HCT116 (cell line): ENCODE data around the gene HSPG2. TPM values are rescaled to one million over a fixed set of nuclear protein-coding genes. Genes with fewer than 3 reads are reported as not detected.

ENCODE experiments used
- ATAC-seq: fragments of 200-7000 bp; cut with Tn5 transposase; 2 replicates; pipeline ENCODE4 v1.9.1; 2020; ENCODE audit warnings: mild to moderate bottlenecking, moderate library complexity
- BruUV-seq: library from RNA; stranded (reverse); fragments of 400-500 nt; replicated peaks from 2 replicates; lab custom pipeline; 2021; lab: Mats Ljungman, UMichigan
- CTCF ChIA-PET: fragments of 300-600 bp; sonication (Branson Sonifier 250); formaldehyde crosslinking; loops from one replicate; lab custom pipeline; 2021; ENCODE audit warnings: antibody characterized with exemption; lab: Charles Lee
- POLR2A ChIA-PET: fragments of 300-600, 350-600 bp; sonication (Branson Sonifier 250); formaldehyde crosslinking; loops from one replicate; lab custom pipeline; 2021; ENCODE audit warnings: antibody characterized with exemption; lab: Charles Lee
- RAD21 ChIA-PET, 2 experiments: fragments of 300-600 bp; sonication (Branson Sonifier 250); formaldehyde crosslinking; loops; one replicate each; lab custom pipeline; 2023; ENCODE audit warnings: low total read pairs in 2 of 2; ENCODE audit not compliant: uncharacterized antibody in 2 of 2, unreplicated experiment in 2 of 2, low non-redundant PET in 1 of 2; lab: Charles Lee
- DNase-seq: peaks from one replicate; pipeline ENCODE4 v3.0.0-alpha.2; 2010; ENCODE audit warnings: low read depth, low spot score
- H2AFZ ChIP-seq: fragments of 200-600 bp; shearing (Covaris generic), sonication (generic); 2 replicates; pipeline ENCODE4 v1.6.1; 2017; ENCODE audit warnings: low read depth, mixed run types, mixed read lengths, antibody characterized with exemption, low read length; ENCODE audit not compliant: poor library complexity, severe bottlenecking
- H3K27ac ChIP-seq: 2 replicates; pipeline ENCODE4 v1.5.1; 2012; ENCODE audit warnings: low read depth, low read length
- H3K27me3 ChIP-seq: fragments of 200-600 bp; sonication (generic); 2 replicates; pipeline ENCODE4 v1.6.1; 2016; ENCODE audit warnings: mixed run types, low read length, mixed read lengths; ENCODE audit not compliant: insufficient read depth
- H3K36me3 ChIP-seq, 2 experiments: fragments of 200-500 bp in 1 of 2; fragments of 200-600 bp in 1 of 2; sonication (Bioruptor generic) in 1 of 2; sonication (generic) in 1 of 2; 2 replicates each; pipeline versions ENCODE4 v1.5.1 to v1.6.1; 2014 to 2016; ENCODE audit warnings: low read length in 2 of 2, inconsistent platforms in 1 of 2, mixed read lengths in 1 of 2, mixed run types in 1 of 2; ENCODE audit not compliant: insufficient read depth in 2 of 2, control insufficient read depth in 1 of 2
- H3K4me1 ChIP-seq, 2 experiments: fragments of 200-600 bp in 1 of 2; sonication (generic) in 1 of 2; 2 replicates each; pipeline versions ENCODE4 v1.5.1 to v1.6.1; 2012 to 2017; ENCODE audit warnings: low read length in 2 of 2, inconsistent platforms in 1 of 2, mild to moderate bottlenecking in 1 of 2, mixed read lengths in 1 of 2, mixed run types in 1 of 2, moderate library complexity in 1 of 2; ENCODE audit not compliant: insufficient read depth in 2 of 2, control insufficient read depth in 1 of 2
- H3K4me2 ChIP-seq: fragments of 200-600 bp; sonication (generic); 2 replicates; pipeline ENCODE4 v1.6.1; 2017; ENCODE audit warnings: mixed run types, low read length, mixed read lengths
- H3K4me3 ChIP-seq, 2 experiments: fragments of 200-600 bp in 1 of 2; sonication (generic) in 1 of 2; replicated peaks in 1 of 2; 2 replicates each; pipeline ENCODE4 v1.5.1; 2011 to 2016; ENCODE audit warnings: low read length in 2 of 2, control low read depth in 1 of 2, low read depth in 1 of 2, mild to moderate bottlenecking in 1 of 2, mixed read lengths in 1 of 2, mixed run types in 1 of 2
- H3K79me2 ChIP-seq: fragments of 200-600 bp; sonication (generic); 2 replicates; pipeline ENCODE4 v1.6.1; 2017; ENCODE audit warnings: mild to moderate bottlenecking, mixed run types, low read length, moderate library complexity, mixed read lengths; ENCODE audit not compliant: insufficient read depth
- H3K9ac ChIP-seq: fragments of 200-600 bp; sonication (generic); 2 replicates; pipeline ENCODE4 v1.6.1; 2016; ENCODE audit warnings: low read length, mixed read lengths
- H3K9me2 ChIP-seq: fragments of 200-600 bp; sonication (generic), shearing (Covaris generic); 2 replicates; pipeline ENCODE4 v1.6.1; 2017; ENCODE audit warnings: mixed run types, mild to moderate bottlenecking, moderate library complexity; ENCODE audit not compliant: insufficient read depth
- H3K9me3 ChIP-seq, 2 experiments: fragments of 200-500 bp in 1 of 2; fragments of 200-600 bp in 1 of 2; sonication (Bioruptor generic) in 1 of 2; sonication (generic) in 1 of 2; 2 replicates each; pipeline ENCODE4 v1.6.1; 2014 to 2017; ENCODE audit warnings: low read length in 2 of 2, mixed read lengths in 2 of 2, inconsistent platforms in 1 of 2, low read depth in 1 of 2, mild to moderate bottlenecking in 1 of 2, mixed run types in 1 of 2, moderate library complexity in 1 of 2; ENCODE audit not compliant: control insufficient read depth in 1 of 2, insufficient read depth in 1 of 2
- H4K20me1 ChIP-seq: fragments of 200-600 bp; sonication (generic), shearing (Covaris generic); 2 replicates; pipeline ENCODE4 v1.6.1; 2017; ENCODE audit warnings: mixed run types, mild to moderate bottlenecking, moderate library complexity; ENCODE audit not compliant: insufficient read depth
- ATF3 ChIP-seq: IDR thresholded peaks from 2 replicates; pipeline ENCODE4 v1.6.1; 2012
- FOSL1 ChIP-seq: IDR thresholded peaks from 2 replicates; pipeline ENCODE4 v1.6.1; 2012; ENCODE audit warnings: low read depth
- JUND ChIP-seq: IDR thresholded peaks from 2 replicates; pipeline ENCODE4 v1.6.1; 2012
- POLR2A ChIP-seq: IDR thresholded peaks from 2 replicates; pipeline ENCODE4 v1.7.0; 2011; ENCODE audit warnings: borderline replicate concordance; ENCODE audit not compliant: insufficient read depth, insufficient read length; ENCODE audit errors: extremely low read depth
- POLR2AphosphoS5 ChIP-seq: IDR thresholded peaks from 2 replicates; pipeline ENCODE4 v1.6.1; 2011; ENCODE audit warnings: mild to moderate bottlenecking, low read depth, low read length, moderate library complexity
- RAD21 ChIP-seq: IDR thresholded peaks from 2 replicates; pipeline ENCODE4 v1.6.1; 2012; ENCODE audit warnings: low read depth, mild to moderate bottlenecking
- ZFX ChIP-seq: fragments of 450-650 bp; IDR thresholded peaks from 2 replicates; pipeline ENCODE4 v1.6.1; 2017
- ZNF274 ChIP-seq: fragments of 200-500 bp; sonication (Bioruptor generic); IDR thresholded peaks from 2 replicates; pipeline ENCODE4 v1.6.1; 2014; ENCODE audit warnings: mild to moderate bottlenecking, low read depth, low read length, inconsistent platforms
- intact Hi-C: fragments of 100-400 bp; cut with micrococcal nuclease; formaldehyde crosslinking; loops from 2 replicates; pipeline ENCODE4 v1.10.0; 2022
- total RNA-seq: library from RNA; stranded (reverse); gene quantifications from one replicate; pipeline ENCODE4 v1.2.1, GENCODE V29; 2021; ENCODE audit not compliant: unreplicated experiment
- TF ChIP-seq, protein P1 (sequence below): IDR thresholded peaks from 2 replicates; pipeline ENCODE4 v1.6.1; 2011; ENCODE audit warnings: mild to moderate bottlenecking, low read length, moderate library complexity; ENCODE audit not compliant: insufficient replicate concordance; ENCODE audit errors: extremely low read depth

HSPG2 gene
- total RNA-seq, 1 experiment from 2014 or later = 55.7 TPM

GRCh38 chr1:21829294-21829693 lies 107.8 kb downstream of the HSPG2 start:
- no peak overlapping the region for H3K4me3 ChIP-seq
- DNase-seq (no peak), ATAC-seq (no peak)
- no peaks in the 10 kb centered on the region for H3K9me3 ChIP-seq
- peaks cover 0 to 6% of the 10 kb centered on the region in 2 experiments; a peak in 1 of 4 replicates for H3K36me3 ChIP-seq
- H3K27ac ChIP-seq = no peak overlapping the region
- no TSS peak for BruUV-seq
- no peak overlapping the region for H3K4me2 ChIP-seq
- H3K9ac ChIP-seq = no peak overlapping the region
- H2AFZ ChIP-seq = no peak overlapping the region
- H3K9me2 ChIP-seq = no peaks in the 10 kb centered on the region
- POLR2A ChIA-PET = no interaction called here
- RAD21 ChIA-PET = no interaction called here
- TF ChIP-seq POLR2AphosphoS5 (no peak), POLR2A (no peak), ZFX (no peak), JUND (no peak), RAD21 (no peak), ZNF274 (no peak), FOSL1 (no peak), ATF3 (no peak)
- TF ChIP-seq, protein P1, sequence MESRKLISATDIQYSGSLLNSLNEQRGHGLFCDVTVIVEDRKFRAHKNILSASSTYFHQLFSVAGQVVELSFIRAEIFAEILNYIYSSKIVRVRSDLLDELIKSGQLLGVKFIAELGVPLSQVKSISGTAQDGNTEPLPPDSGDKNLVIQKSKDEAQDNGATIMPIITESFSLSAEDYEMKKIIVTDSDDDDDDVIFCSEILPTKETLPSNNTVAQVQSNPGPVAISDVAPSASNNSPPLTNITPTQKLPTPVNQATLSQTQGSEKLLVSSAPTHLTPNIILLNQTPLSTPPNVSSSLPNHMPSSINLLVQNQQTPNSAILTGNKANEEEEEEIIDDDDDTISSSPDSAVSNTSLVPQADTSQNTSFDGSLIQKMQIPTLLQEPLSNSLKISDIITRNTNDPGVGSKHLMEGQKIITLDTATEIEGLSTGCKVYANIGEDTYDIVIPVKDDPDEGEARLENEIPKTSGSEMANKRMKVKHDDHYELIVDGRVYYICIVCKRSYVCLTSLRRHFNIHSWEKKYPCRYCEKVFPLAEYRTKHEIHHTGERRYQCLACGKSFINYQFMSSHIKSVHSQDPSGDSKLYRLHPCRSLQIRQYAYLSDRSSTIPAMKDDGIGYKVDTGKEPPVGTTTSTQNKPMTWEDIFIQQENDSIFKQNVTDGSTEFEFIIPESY = no peak
- H3K4me1 ChIP-seq = no peaks in the 10 kb centered on the region
- no peaks in the 10 kb centered on the region for H3K79me2 ChIP-seq
- intact Hi-C loops = no loop called here
- no peaks in the 10 kb centered on the region for H4K20me1 ChIP-seq
- CTCF ChIA-PET = no interaction called here
- no peaks in the 10 kb centered on the region for H3K27me3 ChIP-seq
